Cardiac muscle cell (in vitro differentiated cells and primary cell): ENCODE results near the gene PLIN5. TPM values are rescaled to one million over a fixed set of nuclear protein-coding genes. Genes with fewer than 3 reads are reported as not detected.

Experiments used
- DNase-seq, 2 donors: peaks; one replicate each; pipeline versions ENCODE4 v3.0.0 to v3.0.0-alpha.2; 2010 to 2017; ENCODE audit warnings: low read depth in 1 of 2, low spot score in 1 of 2
- H3K27ac ChIP-seq: fragments of 200-600 bp; sonication (generic); 2 replicates; pipeline ENCODE4 v1.5.1; 2016
- H3K27me3 ChIP-seq: fragments of 200-600 bp; sonication (generic); 2 replicates; pipeline ENCODE4 v1.6.0; 2016; ENCODE audit warnings: control low read depth
- H3K36me3 ChIP-seq: fragments of 200-600 bp; sonication (generic); 2 replicates; pipeline ENCODE4 v1.5.1; 2016; ENCODE audit warnings: control low read depth
- H3K4me1 ChIP-seq: fragments of 200-600 bp; sonication (generic); 2 replicates; pipeline ENCODE4 v1.8.1; 2017; ENCODE audit warnings: low read depth, mild to moderate bottlenecking, mixed run types
- H3K4me3 ChIP-seq: fragments of 200-600 bp; sonication (generic); 2 replicates; pipeline ENCODE4 v1.5.1; 2016; ENCODE audit warnings: mild to moderate bottlenecking
- H3K9me3 ChIP-seq: fragments of 200-600 bp; sonication (generic); 2 replicates; pipeline ENCODE4 v1.5.1; 2017; ENCODE audit warnings: low read depth, mild to moderate bottlenecking, control low read depth
- CTCF ChIP-seq: IDR thresholded peaks from 2 replicates; pipeline ENCODE4 v1.5.1; 2012; ENCODE audit warnings: low read depth, mild to moderate bottlenecking, low read length
- polyA plus RNA-seq: library from polyadenylated mRNA; unstranded; fragments of >200 nt; fragmentation: Nextera tagmentation; extraction: Ambion mirVana; gene quantifications from 2 replicates; pipeline ENCODE4 v1.2.1, GENCODE V29; 2016
- total RNA-seq: library from RNA; depleted of rRNA; stranded (reverse); fragments of >200 nt; gene quantifications from 2 replicates; pipeline ENCODE4 v1.2.3, GENCODE V29; 2016

Gene PLIN5
- total and polyA plus RNA-seq, 2 experiments from 2014 or later = 8.7 to 10.1 TPM

- H3K4me3 ChIP-seq = no peak overlapping the region
- no peak for DNase-seq
- H3K9me3 ChIP-seq = no peaks in the 10 kb centered on the region
- peaks cover 28% of the 10 kb centered on the region for H3K36me3 ChIP-seq
- no peak overlapping the region for H3K27ac ChIP-seq
- H3K4me1 ChIP-seq = no peaks in the 10 kb centered on the region
- H3K27me3 ChIP-seq = no peaks in the 10 kb centered on the region
- TF ChIP-seq CTCF = no peak
These were observed 37.1 kb downstream of the PLIN5 start for GRCh38 chr19:4497770-4498389.

GRCh38 chr19:4496304-4496703 lies 38.7 kb downstream of the PLIN5 start:
- H3K36me3 ChIP-seq = peaks cover 30% of the 10 kb centered on the region
- H3K27ac ChIP-seq = no peak overlapping the region
- H3K4me1 ChIP-seq = no peaks in the 10 kb centered on the region
- no peaks in the 10 kb centered on the region for H3K27me3 ChIP-seq
- H3K4me3 ChIP-seq = no peak overlapping the region
- H3K9me3 ChIP-seq = no peaks in the 10 kb centered on the region
- TF ChIP-seq CTCF = no peak
- DNase-seq = no peak

- Histone ChIP-seq H3K27me3 (no peaks in the 10 kb centered on the region), H3K4me3 (no peak overlapping the region), H3K9me3 (no peaks in the 10 kb centered on the region), H3K4me1 (no peaks in the 10 kb centered on the region), H3K36me3 (peaks cover 30% of the 10 kb centered on the region), H3K27ac (no peak overlapping the region)
- no peak for TF ChIP-seq CTCF
- no peak for DNase-seq
These were observed 39.6 kb downstream of the PLIN5 start for GRCh38 chr19:4495471-4495870.

GRCh38 chr19:4494691-4495064 lies 40.3 kb downstream of the PLIN5 start:
- H3K36me3 ChIP-seq = peaks cover 35% of the 10 kb centered on the region
- TF ChIP-seq CTCF = no peak
- H3K4me3 ChIP-seq = no peak overlapping the region

GRCh38 chr19:4493929-4494690 lies 40.9 kb downstream of the PLIN5 start:
- Histone ChIP-seq H3K36me3 (peaks cover 35% of the 10 kb centered on the region), H3K27ac (no peak overlapping the region)
- TF ChIP-seq CTCF = no peak

More at GRCh38 chr19:4494691-4495064, 40.3 kb downstream of the PLIN5 start:
- no peak for DNase-seq
- Histone ChIP-seq H3K27me3 (no peaks in the 10 kb centered on the region), H3K27ac (no peak overlapping the region), H3K4me1 (no peaks in the 10 kb centered on the region), H3K9me3 (no peaks in the 10 kb centered on the region)

More at GRCh38 chr19:4493929-4494690, 40.9 kb downstream of the PLIN5 start:
- no peak for DNase-seq
- Histone ChIP-seq H3K4me1 (no peaks in the 10 kb centered on the region), H3K27me3 (no peaks in the 10 kb centered on the region), H3K4me3 (no peak overlapping the region), H3K9me3 (no peaks in the 10 kb centered on the region)
